HepG2 (cell line): Measurements from ENCODE around the gene MAML1. TPM values are rescaled to one million over a fixed set of nuclear protein-coding genes. Genes with fewer than 3 reads are reported as not detected.

Experiments used
- ATF2 ChIP-seq: sonication (generic); formaldehyde crosslinking; IDR thresholded peaks from 2 replicates; pipeline ENCODE4 v1.4.0; 2020; ENCODE audit warnings: missing genetic modification reagents
- ATF7-NPFF ChIP-seq: sonication (generic); formaldehyde crosslinking; IDR thresholded peaks from 2 replicates; pipeline ENCODE4 v1.8.1; 2023; ENCODE audit warnings: mild to moderate bottlenecking, low read depth, missing genetic modification reagents, moderate library complexity
- DRAP1 ChIP-seq: IDR thresholded peaks from 2 replicates; pipeline ENCODE4 v1.6.1; 2016; ENCODE audit warnings: missing genetic modification reagents, missing compliant biosample characterization
- DZIP1 ChIP-seq: sonication (generic); formaldehyde crosslinking; IDR thresholded peaks from 2 replicates; pipeline ENCODE4 v1.5.0; 2020; ENCODE audit warnings: mild to moderate bottlenecking, missing genetic modification reagents
- ETS1 ChIP-seq: sonication (generic); formaldehyde crosslinking; IDR thresholded peaks from 2 replicates; pipeline ENCODE4 v1.4.0; 2020; ENCODE audit warnings: missing genetic modification reagents
- KLF6 ChIP-seq: IDR thresholded peaks from 2 replicates; pipeline ENCODE4 v1.8.0; 2016; ENCODE audit warnings: missing biosample characterization, missing genetic modification reagents
- NFATC3 ChIP-seq: sonication (generic); formaldehyde crosslinking; IDR thresholded peaks from 2 replicates; pipeline ENCODE4 v1.5.1; 2020; ENCODE audit warnings: mild to moderate bottlenecking, missing genetic modification reagents
- NFKB2 ChIP-seq: sonication (generic); formaldehyde crosslinking; IDR thresholded peaks from 2 replicates; pipeline ENCODE4 v1.4.0; 2020; ENCODE audit warnings: missing genetic modification reagents, borderline replicate concordance
- NFKBIZ ChIP-seq: IDR thresholded peaks from 2 replicates; pipeline ENCODE4 v1.6.1; 2018; ENCODE audit warnings: missing genetic modification reagents, missing compliant biosample characterization
- NRL ChIP-seq: sonication (generic); formaldehyde crosslinking; IDR thresholded peaks from 2 replicates; pipeline ENCODE4 v1.5.0; 2020; ENCODE audit warnings: missing genetic modification reagents, mild to moderate bottlenecking, moderate library complexity, borderline replicate concordance
- POGZ ChIP-seq: sonication (generic); formaldehyde crosslinking; IDR thresholded peaks from 2 replicates; pipeline ENCODE4 v1.4.0; 2020; ENCODE audit warnings: mild to moderate bottlenecking, missing genetic modification reagents
- SNAPC5 ChIP-seq: sonication (generic); formaldehyde crosslinking; IDR thresholded peaks from 2 replicates; pipeline ENCODE4 v1.8.1; 2023; ENCODE audit warnings: mild to moderate bottlenecking, missing genetic modification reagents, borderline replicate concordance
- TERF1 ChIP-seq: sonication (generic); formaldehyde crosslinking; IDR thresholded peaks from 2 replicates; pipeline ENCODE4 v1.8.0; 2022; ENCODE audit warnings: mild to moderate bottlenecking, missing genetic modification reagents, moderate library complexity
- ZBTB3 ChIP-seq: sonication (generic); formaldehyde crosslinking; IDR thresholded peaks from 2 replicates; pipeline ENCODE4 v1.4.0; 2020; ENCODE audit warnings: low read depth, mild to moderate bottlenecking, moderate library complexity, missing genetic modification reagents, borderline replicate concordance
- ZMYM2 ChIP-seq: sonication (generic); formaldehyde crosslinking; IDR thresholded peaks from 2 replicates; pipeline ENCODE4 v1.8.0; 2022; ENCODE audit warnings: mild to moderate bottlenecking, missing genetic modification reagents
- ZNF274 ChIP-seq: sonication (generic); formaldehyde crosslinking; IDR thresholded peaks from 2 replicates; pipeline ENCODE4 v1.5.1; 2020; ENCODE audit warnings: mild to moderate bottlenecking, missing genetic modification reagents
- ZNF354B ChIP-seq: sonication (generic); formaldehyde crosslinking; IDR thresholded peaks from 2 replicates; pipeline ENCODE4 v1.8.0; 2022; ENCODE audit warnings: mild to moderate bottlenecking, missing genetic modification reagents
- ZNF556 ChIP-seq: sonication (generic); formaldehyde crosslinking; IDR thresholded peaks from 2 replicates; pipeline ENCODE4 v1.4.0; 2020; ENCODE audit warnings: mild to moderate bottlenecking, missing genetic modification reagents, borderline replicate concordance
- ZNF572 ChIP-seq: sonication (generic); formaldehyde crosslinking; IDR thresholded peaks from 2 replicates; pipeline ENCODE4 v1.5.1; 2020; ENCODE audit warnings: mild to moderate bottlenecking, missing genetic modification reagents
- ZNF615 ChIP-seq: sonication (generic); formaldehyde crosslinking; IDR thresholded peaks from 2 replicates; pipeline ENCODE4 v1.5.0; 2020; ENCODE audit warnings: mild to moderate bottlenecking, missing genetic modification reagents, borderline replicate concordance
- ZNF878 ChIP-seq: sonication (generic); formaldehyde crosslinking; IDR thresholded peaks from 2 replicates; pipeline ENCODE4 v1.8.1; 2023; ENCODE audit warnings: mild to moderate bottlenecking, missing genetic modification reagents, moderate library complexity
- polyA plus RNA-seq, 8 experiments: library from polyadenylated mRNA; depleted of rRNA in 3 of 8; stranded (reverse) in 7 of 8; unstranded in 1 of 8; fragments of >200 nt; fragmentation: Illumina TruSeq in 4 of 8; extraction: Trizol in 4 of 8; gene quantifications; 2 replicates each; pipeline versions ENCODE4 v1.2.1 to v1.2.3, GENCODE V29; 2011 to 2016; ENCODE audit warnings: low read depth in 4 of 8, missing spikeins in 1 of 8, mixed read lengths in 1 of 8; ENCODE audit not compliant: insufficient read depth in 1 of 8
- total RNA-seq, 5 experiments: library from RNA; depleted of rRNA; stranded (reverse); fragments of >200 nt; fragmentation: Illumina TruSeq; extraction: Trizol; gene quantifications; 2 replicates each; pipeline ENCODE4 v1.2.3, GENCODE V29; 2016; ENCODE audit warnings: low read depth in 1 of 5

Gene MAML1
- total and polyA plus RNA-seq, 2 of the 13 experiments (the other 11 are each of a cell fraction or from before 2014, with no cell fraction given): 10.0 to 10.8 TPM

GRCh38 chr5:179819296-179820126 is 86.9 kb downstream of the MAML1 start (continued):
- TF ChIP-seq ATF2 (CRISPR knock-in tag) (no peak; the same call in 1 of the 2 replicates), TERF1 (CRISPR knock-in tag) (0 out of 2 replicates have a peak, but pooled peaks have one; percentile 35), ZNF615 (CRISPR knock-in tag) (no peak), ZMYM2 (CRISPR knock-in tag) (0 out of 2 replicates have a peak, but pooled peaks have one; percentile 28), ZNF556 (no peak; the same call in 1 of the 2 replicates), ZNF354B (no peak), NFKBIZ (CRISPR knock-in tag) (no peak), DRAP1 (CRISPR knock-in tag) (0 out of 2 replicates have a peak, but pooled peaks have one; percentile 11), NFATC3 (no peak), ZBTB3 (CRISPR knock-in tag) (no peak), SNAPC5 (CRISPR knock-in tag) (no peak), ATF7-NPFF (no peak; the same call in 1 of the 2 replicates), POGZ (CRISPR knock-in tag) (no peak; the same call in 1 of the 2 replicates), KLF6 (CRISPR knock-in tag) (0 out of 2 replicates have a peak, but pooled peaks have one; percentile 30), NRL (CRISPR knock-in tag) (no peak), NFKB2 (CRISPR knock-in tag) (peak; percentile 57), ZNF878 (CRISPR knock-in tag) (peak; percentile 59; the same call in 1 of the 2 replicates), DZIP1 (CRISPR knock-in tag) (0 out of 2 replicates have a peak, but pooled peaks have one; percentile 45), ZNF274 (peak; percentile 68; the same call in 1 of the 2 replicates), ETS1 (0 out of 2 replicates have a peak, but pooled peaks have one; percentile 42), ZNF572 (CRISPR knock-in tag) (no peak)
